Neural progenitor cell (in vitro differentiated cells): ENCODE results near the gene HCLS1.

Source experiments
- EZH2 ChIP-seq: fragments of 200-600 bp; sonication (generic); IDR thresholded peaks from 2 replicates; pipeline ENCODE4 v1.6.1; 2017; ENCODE audit warnings: antibody characterized with exemption, mild to moderate bottlenecking, moderate library complexity
- TF ChIP-seq, protein P1 (sequence below): fragments of 200-600 bp; sonication (generic); IDR thresholded peaks from 2 replicates; pipeline ENCODE4 v1.5.1; 2017; ENCODE audit warnings: antibody characterized with exemption, mild to moderate bottlenecking

DNA sequence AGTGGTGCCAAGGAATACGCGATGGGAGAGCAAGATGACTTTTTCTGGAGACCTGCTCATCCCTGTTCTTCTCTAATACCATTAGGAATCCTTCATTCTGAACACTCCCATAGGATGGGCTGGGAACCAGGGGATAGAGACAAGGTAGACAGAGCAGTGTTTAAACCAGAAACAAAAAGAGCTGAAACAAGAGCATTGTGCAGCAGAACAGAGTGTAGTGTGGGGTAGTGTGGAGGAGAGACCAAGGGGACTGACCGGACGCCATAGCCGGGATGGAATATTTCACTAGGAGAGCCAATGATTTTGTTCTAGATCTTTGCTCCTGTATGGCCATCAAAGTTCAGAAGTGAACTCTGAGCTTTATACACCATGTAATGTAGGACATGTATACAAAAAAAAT, 15.6 kb downstream of the HCLS1 start:
- no peak for TF ChIP-seq EZH2
- TF ChIP-seq, protein P1, sequence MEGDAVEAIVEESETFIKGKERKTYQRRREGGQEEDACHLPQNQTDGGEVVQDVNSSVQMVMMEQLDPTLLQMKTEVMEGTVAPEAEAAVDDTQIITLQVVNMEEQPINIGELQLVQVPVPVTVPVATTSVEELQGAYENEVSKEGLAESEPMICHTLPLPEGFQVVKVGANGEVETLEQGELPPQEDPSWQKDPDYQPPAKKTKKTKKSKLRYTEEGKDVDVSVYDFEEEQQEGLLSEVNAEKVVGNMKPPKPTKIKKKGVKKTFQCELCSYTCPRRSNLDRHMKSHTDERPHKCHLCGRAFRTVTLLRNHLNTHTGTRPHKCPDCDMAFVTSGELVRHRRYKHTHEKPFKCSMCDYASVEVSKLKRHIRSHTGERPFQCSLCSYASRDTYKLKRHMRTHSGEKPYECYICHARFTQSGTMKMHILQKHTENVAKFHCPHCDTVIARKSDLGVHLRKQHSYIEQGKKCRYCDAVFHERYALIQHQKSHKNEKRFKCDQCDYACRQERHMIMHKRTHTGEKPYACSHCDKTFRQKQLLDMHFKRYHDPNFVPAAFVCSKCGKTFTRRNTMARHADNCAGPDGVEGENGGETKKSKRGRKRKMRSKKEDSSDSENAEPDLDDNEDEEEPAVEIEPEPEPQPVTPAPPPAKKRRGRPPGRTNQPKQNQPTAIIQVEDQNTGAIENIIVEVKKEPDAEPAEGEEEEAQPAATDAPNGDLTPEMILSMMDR, result no peak
